HepG2 (cell line): ENCODE results near the gene ZNF446. TPM values are rescaled to one million over a fixed set of nuclear protein-coding genes. Genes with fewer than 3 reads are reported as not detected.

ENCODE experiments used
- CCDC6 ChIP-seq: sonication (generic); formaldehyde crosslinking; IDR thresholded peaks from 2 replicates; pipeline ENCODE4 v1.8.1; 2022; ENCODE audit warnings: mild to moderate bottlenecking, missing genetic modification reagents, moderate library complexity
- CREM ChIP-seq, 2 experiments: sonication (generic) in 1 of 2; formaldehyde crosslinking in 1 of 2; IDR thresholded peaks; 2 replicates each; pipeline versions ENCODE4 v1.4.0 to v1.6.1; 2016 to 2020; ENCODE audit warnings: antibody characterized with exemption in 1 of 2, mild to moderate bottlenecking in 1 of 2, missing genetic modification reagents in 1 of 2
- MEF2D ChIP-seq: sonication (generic); formaldehyde crosslinking; IDR thresholded peaks from 2 replicates; pipeline ENCODE4 v1.5.1; 2020; ENCODE audit warnings: mild to moderate bottlenecking, missing genetic modification reagents
- MIER3 ChIP-seq: IDR thresholded peaks from 2 replicates; pipeline ENCODE4 v1.6.1; 2016; ENCODE audit warnings: missing compliant biosample characterization, borderline replicate concordance
- SAFB2 ChIP-seq: sonication (generic); formaldehyde crosslinking; IDR thresholded peaks from 2 replicates; pipeline ENCODE4 v1.5.1; 2020; ENCODE audit warnings: missing genetic modification reagents, low read depth, mild to moderate bottlenecking, borderline replicate concordance
- TBP ChIP-seq: sonication (generic); formaldehyde crosslinking; IDR thresholded peaks from 2 replicates; pipeline ENCODE4 v1.5.0; 2020; ENCODE audit warnings: missing genetic modification reagents
- XBP1 ChIP-seq: sonication (generic); formaldehyde crosslinking; IDR thresholded peaks from 2 replicates; pipeline ENCODE4 v1.5.0; 2020; ENCODE audit warnings: missing genetic modification reagents
- ZBTB3 ChIP-seq: sonication (generic); formaldehyde crosslinking; IDR thresholded peaks from 2 replicates; pipeline ENCODE4 v1.4.0; 2020; ENCODE audit warnings: low read depth, mild to moderate bottlenecking, moderate library complexity, missing genetic modification reagents, borderline replicate concordance
- ZNF782 ChIP-seq: sonication (generic); formaldehyde crosslinking; IDR thresholded peaks from 2 replicates; pipeline ENCODE4 v1.4.0; 2020; ENCODE audit warnings: missing genetic modification reagents, mild to moderate bottlenecking, borderline replicate concordance
- polyA plus RNA-seq, 8 experiments: library from polyadenylated mRNA; depleted of rRNA in 3 of 8; stranded (reverse) in 7 of 8; unstranded in 1 of 8; fragments of >200 nt; fragmentation: Illumina TruSeq in 4 of 8; extraction: Trizol in 4 of 8; gene quantifications; 2 replicates each; pipeline versions ENCODE4 v1.2.1 to v1.2.3, GENCODE V29; 2011 to 2016; ENCODE audit warnings: low read depth in 4 of 8, missing spikeins in 1 of 8, mixed read lengths in 1 of 8; ENCODE audit not compliant: insufficient read depth in 1 of 8
- total RNA-seq, 5 experiments: library from RNA; depleted of rRNA; stranded (reverse); fragments of >200 nt; fragmentation: Illumina TruSeq; extraction: Trizol; gene quantifications; 2 replicates each; pipeline ENCODE4 v1.2.3, GENCODE V29; 2016; ENCODE audit warnings: low read depth in 1 of 5
- TF ChIP-seq, protein P1 (sequence below): IDR thresholded peaks from 2 replicates; pipeline ENCODE4 v1.6.1; 2016; ENCODE audit warnings: mild to moderate bottlenecking
- TF ChIP-seq, protein P2 (sequence below): sonication (generic); formaldehyde crosslinking; IDR thresholded peaks from 2 replicates; pipeline ENCODE4 v1.4.0; 2020; ENCODE audit warnings: missing genetic modification reagents
- TF ChIP-seq, protein P3 (sequence below), 2 experiments: fragments of 450-650 bp in 1 of 2; sonication (generic) in 1 of 2; formaldehyde crosslinking in 1 of 2; IDR thresholded peaks; 2 replicates each; pipeline versions ENCODE4 v1.6.1 to v1.8.0; 2016 to 2022; ENCODE audit warnings: antibody characterized with exemption in 1 of 2, mild to moderate bottlenecking in 1 of 2, missing genetic modification reagents in 1 of 2
- TF ChIP-seq, protein P4 (sequence below): IDR thresholded peaks from 2 replicates; pipeline ENCODE4 v1.6.1; 2018; ENCODE audit warnings: missing genetic modification reagents, mild to moderate bottlenecking, missing compliant biosample characterization

ZNF446 gene
- total and polyA plus RNA-seq, 2 of the 13 experiments (the other 11 are each of a cell fraction or from before 2014, with no cell fraction given), result 3.0 to 3.6 TPM

DNA sequence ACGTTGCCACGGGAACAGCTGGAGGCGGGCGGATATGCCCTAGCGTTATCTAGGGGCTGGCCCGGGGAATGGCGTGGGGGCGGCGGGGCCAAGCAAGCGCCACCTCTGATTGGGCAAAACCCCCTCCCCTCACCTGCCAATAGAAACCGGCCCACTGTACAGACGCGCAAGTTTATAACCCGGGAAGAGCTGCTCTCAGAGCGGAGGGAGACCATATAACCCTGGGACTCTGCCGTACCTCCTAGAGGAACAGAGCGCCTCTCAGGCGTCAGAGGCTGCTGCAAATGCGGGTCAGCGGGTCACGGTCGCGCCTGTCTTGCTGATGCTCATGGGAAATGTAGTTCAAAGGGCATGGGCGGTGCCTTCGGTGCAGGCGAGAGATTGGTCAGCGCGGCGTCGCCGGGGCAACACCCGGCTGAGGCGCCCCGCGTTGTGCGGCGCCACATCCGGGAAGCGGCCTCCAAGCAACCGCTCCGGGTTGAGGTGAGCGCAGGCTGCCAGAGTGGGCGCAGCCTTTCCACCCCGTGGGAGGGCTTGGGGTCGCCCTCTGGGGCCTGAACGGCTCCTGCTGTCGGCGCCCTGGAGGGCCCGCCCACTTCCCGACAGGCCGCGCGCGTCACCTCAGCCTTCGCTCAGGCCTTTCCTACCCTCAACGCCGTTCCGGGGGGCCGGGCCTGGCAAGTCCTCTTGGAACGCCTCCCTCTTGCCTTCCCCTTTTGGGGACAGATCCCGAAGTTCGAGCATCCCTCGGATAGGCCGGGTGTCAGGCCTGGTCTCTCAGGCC is at the start of gene ZNF446 (continued):
- TF ChIP-seq SAFB2 (CRISPR knock-in tag) (no peak), ZBTB3 (no peak), CREM (IDR thresholded peaks at IDR 0.05) (peak; percentile 88), CREM (CRISPR knock-in tag; IDR thresholded peaks at IDR 0.05) (no peak), MIER3 (CRISPR knock-in tag) (0 out of 2 replicates have a peak, but pooled peaks have one; percentile 1), MEF2D (CRISPR knock-in tag) (0 out of 2 replicates have a peak, but pooled peaks have one; percentile 25), ZNF782 (CRISPR knock-in tag) (peak; percentile 73; the same call in 1 of the 2 replicates), TBP (CRISPR knock-in tag) (no peak), XBP1 (CRISPR knock-in tag) (peak; percentile 49; the same call in 1 of the 2 replicates), CCDC6 (CRISPR knock-in tag) (no peak)
- TF ChIP-seq, protein P1, sequence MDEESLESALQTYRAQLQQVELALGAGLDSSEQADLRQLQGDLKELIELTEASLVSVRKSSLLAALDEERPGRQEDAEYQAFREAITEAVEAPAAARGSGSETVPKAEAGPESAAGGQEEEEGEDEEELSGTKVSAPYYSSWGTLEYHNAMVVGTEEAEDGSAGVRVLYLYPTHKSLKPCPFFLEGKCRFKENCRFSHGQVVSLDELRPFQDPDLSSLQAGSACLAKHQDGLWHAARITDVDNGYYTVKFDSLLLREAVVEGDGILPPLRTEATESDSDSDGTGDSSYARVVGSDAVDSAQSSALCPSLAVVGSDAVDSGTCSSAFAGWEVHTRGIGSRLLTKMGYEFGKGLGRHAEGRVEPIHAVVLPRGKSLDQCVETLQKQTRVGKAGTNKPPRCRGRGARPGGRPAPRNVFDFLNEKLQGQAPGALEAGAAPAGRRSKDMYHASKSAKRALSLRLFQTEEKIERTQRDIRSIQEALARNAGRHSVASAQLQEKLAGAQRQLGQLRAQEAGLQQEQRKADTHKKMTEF (CRISPR knock-in tag), result peak; percentile 82
- TF ChIP-seq, protein P2, sequence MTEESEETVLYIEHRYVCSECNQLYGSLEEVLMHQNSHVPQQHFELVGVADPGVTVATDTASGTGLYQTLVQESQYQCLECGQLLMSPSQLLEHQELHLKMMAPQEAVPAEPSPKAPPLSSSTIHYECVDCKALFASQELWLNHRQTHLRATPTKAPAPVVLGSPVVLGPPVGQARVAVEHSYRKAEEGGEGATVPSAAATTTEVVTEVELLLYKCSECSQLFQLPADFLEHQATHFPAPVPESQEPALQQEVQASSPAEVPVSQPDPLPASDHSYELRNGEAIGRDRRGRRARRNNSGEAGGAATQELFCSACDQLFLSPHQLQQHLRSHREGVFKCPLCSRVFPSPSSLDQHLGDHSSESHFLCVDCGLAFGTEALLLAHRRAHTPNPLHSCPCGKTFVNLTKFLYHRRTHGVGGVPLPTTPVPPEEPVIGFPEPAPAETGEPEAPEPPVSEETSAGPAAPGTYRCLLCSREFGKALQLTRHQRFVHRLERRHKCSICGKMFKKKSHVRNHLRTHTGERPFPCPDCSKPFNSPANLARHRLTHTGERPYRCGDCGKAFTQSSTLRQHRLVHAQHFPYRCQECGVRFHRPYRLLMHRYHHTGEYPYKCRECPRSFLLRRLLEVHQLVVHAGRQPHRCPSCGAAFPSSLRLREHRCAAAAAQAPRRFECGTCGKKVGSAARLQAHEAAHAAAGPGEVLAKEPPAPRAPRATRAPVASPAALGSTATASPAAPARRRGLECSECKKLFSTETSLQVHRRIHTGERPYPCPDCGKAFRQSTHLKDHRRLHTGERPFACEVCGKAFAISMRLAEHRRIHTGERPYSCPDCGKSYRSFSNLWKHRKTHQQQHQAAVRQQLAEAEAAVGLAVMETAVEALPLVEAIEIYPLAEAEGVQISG (CRISPR knock-in tag), result peak; percentile 91
- TF ChIP-seq, protein P3, sequence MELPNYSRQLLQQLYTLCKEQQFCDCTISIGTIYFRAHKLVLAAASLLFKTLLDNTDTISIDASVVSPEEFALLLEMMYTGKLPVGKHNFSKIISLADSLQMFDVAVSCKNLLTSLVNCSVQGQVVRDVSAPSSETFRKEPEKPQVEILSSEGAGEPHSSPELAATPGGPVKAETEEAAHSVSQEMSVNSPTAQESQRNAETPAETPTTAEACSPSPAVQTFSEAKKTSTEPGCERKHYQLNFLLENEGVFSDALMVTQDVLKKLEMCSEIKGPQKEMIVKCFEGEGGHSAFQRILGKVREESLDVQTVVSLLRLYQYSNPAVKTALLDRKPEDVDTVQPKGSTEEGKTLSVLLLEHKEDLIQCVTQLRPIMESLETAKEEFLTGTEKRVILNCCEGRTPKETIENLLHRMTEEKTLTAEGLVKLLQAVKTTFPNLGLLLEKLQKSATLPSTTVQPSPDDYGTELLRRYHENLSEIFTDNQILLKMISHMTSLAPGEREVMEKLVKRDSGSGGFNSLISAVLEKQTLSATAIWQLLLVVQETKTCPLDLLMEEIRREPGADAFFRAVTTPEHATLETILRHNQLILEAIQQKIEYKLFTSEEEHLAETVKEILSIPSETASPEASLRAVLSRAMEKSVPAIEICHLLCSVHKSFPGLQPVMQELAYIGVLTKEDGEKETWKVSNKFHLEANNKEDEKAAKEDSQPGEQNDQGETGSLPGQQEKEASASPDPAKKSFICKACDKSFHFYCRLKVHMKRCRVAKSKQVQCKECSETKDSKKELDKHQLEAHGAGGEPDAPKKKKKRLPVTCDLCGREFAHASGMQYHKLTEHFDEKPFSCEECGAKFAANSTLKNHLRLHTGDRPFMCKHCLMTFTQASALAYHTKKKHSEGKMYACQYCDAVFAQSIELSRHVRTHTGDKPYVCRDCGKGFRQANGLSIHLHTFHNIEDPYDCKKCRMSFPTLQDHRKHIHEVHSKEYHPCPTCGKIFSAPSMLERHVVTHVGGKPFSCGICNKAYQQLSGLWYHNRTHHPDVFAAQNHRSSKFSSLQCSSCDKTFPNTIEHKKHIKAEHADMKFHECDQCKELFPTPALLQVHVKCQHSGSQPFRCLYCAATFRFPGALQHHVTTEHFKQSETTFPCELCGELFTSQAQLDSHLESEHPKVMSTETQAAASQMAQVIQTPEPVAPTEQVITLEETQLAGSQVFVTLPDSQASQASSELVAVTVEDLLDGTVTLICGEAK (IDR thresholded peaks at IDR 0.05), result no peak
- TF ChIP-seq, protein P3 (CRISPR knock-in tag; IDR thresholded peaks at IDR 0.05), result no peak; the same call in none of the 2 replicates
- TF ChIP-seq, protein P4, sequence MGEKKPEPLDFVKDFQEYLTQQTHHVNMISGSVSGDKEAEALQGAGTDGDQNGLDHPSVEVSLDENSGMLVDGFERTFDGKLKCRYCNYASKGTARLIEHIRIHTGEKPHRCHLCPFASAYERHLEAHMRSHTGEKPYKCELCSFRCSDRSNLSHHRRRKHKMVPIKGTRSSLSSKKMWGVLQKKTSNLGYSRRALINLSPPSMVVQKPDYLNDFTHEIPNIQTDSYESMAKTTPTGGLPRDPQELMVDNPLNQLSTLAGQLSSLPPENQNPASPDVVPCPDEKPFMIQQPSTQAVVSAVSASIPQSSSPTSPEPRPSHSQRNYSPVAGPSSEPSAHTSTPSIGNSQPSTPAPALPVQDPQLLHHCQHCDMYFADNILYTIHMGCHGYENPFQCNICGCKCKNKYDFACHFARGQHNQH (CRISPR knock-in tag), result peak; percentile 84
